Ectodermal cell (in vitro differentiated cells): ENCODE measurements around the gene DTNBP1.

Experiments used
- H3K27ac ChIP-seq: 2 replicates; pipeline ENCODE4 v1.7.0; 2013; ENCODE audit warnings: mild to moderate bottlenecking, low read depth, low read length; ENCODE audit not compliant: insufficient read depth, poor library complexity, severe bottlenecking
- H3K27me3 ChIP-seq: 2 replicates; pipeline ENCODE4 v1.7.0; 2013; ENCODE audit warnings: mild to moderate bottlenecking, low read length; ENCODE audit not compliant: insufficient read depth, control insufficient read depth, poor library complexity, severe bottlenecking
- H3K36me3 ChIP-seq: one replicate; pipeline ENCODE4 v1.7.0; 2013; ENCODE audit warnings: low read length; ENCODE audit not compliant: control insufficient read depth, insufficient read depth
- H3K4me1 ChIP-seq: one replicate; pipeline ENCODE4 v1.7.0; 2013; ENCODE audit warnings: low read length; ENCODE audit not compliant: control insufficient read depth, insufficient read depth
- H3K4me3 ChIP-seq: 2 replicates; pipeline ENCODE4 v1.7.0; 2013; ENCODE audit warnings: low read depth, low read length, control low read depth; ENCODE audit not compliant: insufficient read depth
- H3K9me3 ChIP-seq: 2 replicates; pipeline ENCODE4 v1.7.0; 2013; ENCODE audit warnings: mild to moderate bottlenecking, low read length, moderate library complexity; ENCODE audit not compliant: control insufficient read depth
- WGBS, 2 experiments: methylation state at CpG; one replicate each; pipeline ENCODE4 v1.1.7; 2013; ENCODE audit warnings: missing lambda C conversion rate in 2 of 2; 5-methylcytosine and 5-hydroxymethylcytosine counted together

Gene DTNBP1

DNA sequence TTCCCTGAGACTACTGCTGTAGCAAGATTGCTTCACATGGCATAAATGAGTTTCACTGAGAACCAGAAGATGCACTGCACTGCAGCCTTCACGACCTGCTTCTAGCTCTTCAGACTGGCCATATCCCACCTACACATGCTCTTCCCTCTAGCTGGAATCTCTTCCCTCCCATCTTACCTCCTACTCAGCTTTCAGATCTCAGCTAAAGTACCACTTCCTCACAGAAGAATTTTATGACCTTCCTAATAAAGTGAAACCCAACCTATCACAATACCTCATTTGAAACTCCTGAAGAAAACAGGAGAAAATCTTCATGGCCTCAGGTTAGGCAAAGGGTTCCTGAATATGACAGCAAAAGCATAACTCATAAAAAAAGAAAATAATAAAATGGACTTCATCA is 99.9 kb downstream of the DTNBP1 start:
- H3K9me3 ChIP-seq: no peaks in the 10 kb centered on the region
- WGBS, 2 experiments: 89 to 90% methylated on average over 1 of the region's 1 CpG

DNA sequence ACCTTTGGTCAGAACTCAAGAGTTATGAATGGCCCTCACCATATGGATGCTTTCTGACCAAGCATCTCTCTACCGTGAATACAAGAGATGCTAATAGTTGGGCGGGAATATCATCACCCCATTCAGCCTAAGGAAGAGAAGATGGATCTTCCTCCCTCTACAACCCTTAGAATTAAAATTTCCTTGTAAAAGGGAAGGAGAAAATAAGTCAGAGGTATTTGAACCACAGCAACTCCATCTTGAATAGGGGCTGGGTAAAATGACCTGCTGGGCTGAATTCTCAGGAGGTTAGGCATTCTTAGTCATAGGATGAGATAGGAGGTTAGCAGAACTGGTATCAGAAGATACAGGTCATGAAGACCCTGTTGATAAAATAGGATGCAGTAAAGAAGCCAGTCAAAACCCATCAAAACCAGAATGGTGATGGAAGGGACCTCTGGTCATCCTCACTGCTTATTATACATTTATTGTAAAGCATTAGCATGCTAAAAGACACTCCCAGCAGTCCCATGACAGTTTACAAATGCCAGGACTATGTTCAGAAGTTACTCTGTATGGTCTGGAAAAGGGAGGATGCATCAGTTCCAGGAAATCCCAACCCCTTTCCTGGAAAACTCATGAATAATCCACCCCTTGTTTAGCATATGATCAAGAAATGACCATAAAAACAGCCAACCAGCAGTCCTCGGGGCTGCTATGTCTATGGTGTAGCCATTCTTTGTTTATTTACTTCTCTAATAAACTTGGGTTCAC is 101.2 kb downstream of the DTNBP1 start:
- no peak overlapping the region for H3K27ac ChIP-seq
- H3K4me3 ChIP-seq: no peak overlapping the region
- H3K27me3 ChIP-seq: no peaks in the 10 kb centered on the region
- H3K9me3 ChIP-seq: no peaks in the 10 kb centered on the region
- H3K36me3 ChIP-seq: no peaks in the 10 kb centered on the region
- H3K4me1 ChIP-seq: no peaks in the 10 kb centered on the region
- 98 to 100% methylated on average over 2 to 3 of the region's 3 CpGs for WGBS, 2 experiments

More for the DNA sequence above, 99.9 kb downstream of the DTNBP1 start:
- Histone ChIP-seq H3K4me3 (no peak overlapping the region), H3K27me3 (no peaks in the 10 kb centered on the region), H3K4me1 (no peaks in the 10 kb centered on the region), H3K27ac (no peak overlapping the region), H3K36me3 (no peaks in the 10 kb centered on the region)

DNA sequence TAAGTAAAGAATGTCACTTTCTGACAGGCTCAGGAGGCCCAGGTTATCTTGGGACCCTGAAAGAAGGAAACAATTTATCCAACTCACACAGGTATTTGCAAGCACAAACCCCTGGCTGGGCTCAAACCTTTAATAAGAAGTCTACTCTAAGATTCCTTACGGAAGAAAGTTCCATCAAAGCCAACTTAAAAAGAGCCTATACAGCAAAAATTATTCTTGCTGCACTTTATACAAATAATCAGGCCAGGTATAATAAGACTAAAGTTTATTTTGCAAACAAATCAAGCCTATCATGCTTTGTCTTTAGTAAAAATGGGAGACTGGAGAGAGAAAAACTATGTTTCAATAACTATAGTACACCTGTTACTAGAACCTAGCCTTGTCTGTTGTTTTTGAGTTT is 102.1 kb downstream of the DTNBP1 start:
- Histone ChIP-seq H3K4me1 (no peaks in the 10 kb centered on the region), H3K4me3 (no peak overlapping the region), H3K9me3 (no peaks in the 10 kb centered on the region), H3K36me3 (no peaks in the 10 kb centered on the region), H3K27ac (no peak overlapping the region), H3K27me3 (no peaks in the 10 kb centered on the region)
- 88 to 96% methylated on average over 1 of the region's 1 CpG for WGBS, 2 experiments

DNA sequence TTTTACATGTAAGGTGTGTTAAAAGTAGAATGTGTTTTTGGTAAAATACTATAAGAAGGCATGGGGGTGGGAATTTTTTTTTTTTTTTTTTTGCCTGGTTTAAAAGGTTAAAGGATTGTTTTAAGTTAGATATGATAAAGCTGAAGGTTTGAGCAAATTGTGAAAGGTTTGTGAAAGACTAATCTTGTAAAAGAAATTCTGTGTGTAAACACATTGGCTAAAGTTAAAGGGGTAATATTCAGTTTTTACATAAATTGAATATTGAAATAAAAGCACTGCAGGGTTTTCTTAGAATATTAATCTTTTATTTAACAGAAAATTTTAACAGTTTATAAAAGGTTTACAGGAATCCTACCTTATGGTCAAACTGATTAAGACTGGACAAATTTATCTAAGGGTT is 105.7 kb downstream of the DTNBP1 start:
- Histone ChIP-seq H3K27me3 (no peaks in the 10 kb centered on the region), H3K9me3 (no peaks in the 10 kb centered on the region), H3K27ac (no peak overlapping the region), H3K4me3 (no peak overlapping the region), H3K36me3 (no peaks in the 10 kb centered on the region), H3K4me1 (no peaks in the 10 kb centered on the region)

DNA sequence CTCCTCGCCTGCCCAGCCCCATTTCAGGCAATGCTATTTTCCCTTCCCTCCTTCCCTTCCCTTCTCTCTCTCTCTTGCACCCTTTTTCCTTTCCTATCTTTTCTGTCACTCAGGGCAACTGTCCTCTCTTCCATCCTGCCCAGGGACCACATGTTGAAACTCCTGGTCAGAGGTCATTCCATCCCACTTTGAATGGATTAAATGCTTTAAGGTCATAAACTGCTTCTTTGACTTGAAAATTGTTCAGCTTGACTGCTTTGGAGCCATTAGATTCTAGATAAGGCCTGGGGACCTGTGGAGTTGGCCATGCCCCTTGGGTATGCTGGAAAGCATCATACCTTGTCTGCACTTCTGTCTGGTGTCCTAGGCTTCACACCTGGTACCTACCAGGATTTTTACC is 106.1 kb downstream of the DTNBP1 start:
- Histone ChIP-seq H3K4me1 (no peaks in the 10 kb centered on the region), H3K9me3 (no peaks in the 10 kb centered on the region), H3K4me3 (no peak overlapping the region), H3K36me3 (no peaks in the 10 kb centered on the region), H3K27ac (no peak overlapping the region), H3K27me3 (no peaks in the 10 kb centered on the region)
- 91 to 92% methylated on average over 1 of the region's 1 CpG for WGBS, 2 experiments

DNA sequence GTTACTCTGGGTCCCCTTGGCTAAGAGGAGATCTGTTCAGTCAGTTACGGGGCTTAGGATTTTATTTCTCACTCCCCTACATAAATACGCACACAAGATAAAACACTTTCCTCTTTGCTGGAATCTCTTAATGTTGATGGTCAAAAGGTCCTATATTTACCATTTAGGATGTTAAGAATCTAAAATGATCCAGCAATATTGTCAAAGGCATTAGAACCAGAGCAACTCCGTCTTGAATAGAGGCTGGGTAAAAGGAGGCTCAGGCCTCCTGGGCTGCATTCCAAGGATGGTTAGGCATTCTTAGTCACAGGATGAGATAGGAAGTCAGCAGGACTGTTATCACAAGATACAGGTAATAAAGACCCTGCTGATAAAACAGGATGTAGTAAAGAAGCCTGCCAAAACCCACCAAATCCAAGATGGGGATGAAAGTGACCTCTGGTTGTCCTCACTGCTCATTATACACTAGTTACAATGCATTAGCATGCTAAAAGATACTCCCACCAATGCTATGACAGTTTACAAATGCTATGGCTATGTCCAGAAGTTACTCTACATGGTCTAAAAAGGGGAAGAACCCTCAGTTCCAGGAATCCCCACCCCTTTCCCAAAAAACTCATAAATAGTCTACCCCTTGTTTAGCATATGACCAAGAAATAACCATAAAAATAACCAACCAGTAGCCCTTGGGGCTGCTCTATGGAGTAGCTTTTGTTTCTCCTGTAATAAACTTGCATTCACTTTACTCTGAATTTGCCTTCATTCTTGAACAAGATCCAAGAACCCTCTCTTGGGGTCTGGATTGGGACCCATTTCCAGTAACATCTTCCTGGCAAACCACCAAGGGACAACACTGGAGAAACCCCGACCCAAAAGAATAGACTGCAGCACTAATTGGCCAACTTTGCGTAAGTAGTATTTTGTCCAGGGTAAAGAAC is 107.5 kb downstream of the DTNBP1 start:
- Histone ChIP-seq H3K4me3 (no peak overlapping the region), H3K27me3 (no peaks in the 10 kb centered on the region), H3K4me1 (peaks cover 3% of the 10 kb centered on the region), H3K27ac (no peak overlapping the region), H3K9me3 (no peaks in the 10 kb centered on the region), H3K36me3 (no peaks in the 10 kb centered on the region)
- WGBS, 2 experiments: 90 to 95% methylated on average over 5 of the region's 5 CpGs

DNA sequence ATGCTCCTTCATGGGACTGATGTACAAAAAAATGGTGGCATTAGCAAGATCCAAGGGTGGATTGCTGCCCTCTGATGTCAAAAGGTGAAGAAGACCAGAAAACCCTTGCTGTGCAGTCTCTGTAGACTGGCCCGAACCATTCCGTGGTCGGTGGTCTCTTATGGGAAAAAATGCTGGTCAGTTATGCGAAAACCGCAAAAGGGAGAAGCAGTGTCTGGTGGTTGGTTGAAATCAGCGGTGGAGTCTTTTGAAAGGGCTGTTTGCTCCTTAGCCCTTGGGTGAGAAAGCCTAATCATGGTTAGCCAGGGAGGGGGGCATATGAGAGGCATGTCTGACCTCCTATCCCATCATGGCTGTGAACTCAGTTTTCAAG is 108.1 kb downstream of the DTNBP1 start:
- 95 to 98% methylated on average over 6 of the region's 6 CpGs for WGBS, 2 experiments
- Histone ChIP-seq H3K9me3 (no peaks in the 10 kb centered on the region), H3K27ac (no peak overlapping the region), H3K4me3 (no peak overlapping the region), H3K36me3 (no peaks in the 10 kb centered on the region), H3K27me3 (no peaks in the 10 kb centered on the region), H3K4me1 (peaks cover 3% of the 10 kb centered on the region)

DNA sequence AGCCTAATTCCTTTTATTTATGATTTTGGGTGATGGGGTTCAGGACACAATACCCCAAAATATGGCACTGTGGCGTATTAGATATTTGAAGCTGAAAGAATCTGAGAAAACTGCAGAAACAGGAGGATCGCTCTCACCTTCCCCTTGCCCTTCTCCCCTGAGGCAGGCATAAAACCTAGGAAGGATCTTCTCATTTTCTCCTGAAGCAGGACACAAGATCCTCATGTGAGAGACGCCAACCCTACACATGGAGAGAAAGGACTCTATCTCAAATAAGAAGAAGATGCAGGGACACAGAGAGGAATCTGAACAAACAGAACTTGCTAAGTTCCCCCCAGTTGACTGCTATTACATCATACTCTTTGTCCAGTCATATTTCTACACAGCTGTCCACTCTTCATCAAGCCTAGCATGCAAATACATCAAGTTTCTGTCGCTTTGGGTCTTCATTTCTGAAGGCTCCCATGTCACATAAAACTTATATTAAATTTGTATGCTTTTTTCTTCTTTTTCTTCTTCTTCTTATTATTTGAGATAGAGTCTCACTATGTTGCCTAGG is 109.0 kb downstream of the DTNBP1 start:
- Histone ChIP-seq H3K27ac (no peak overlapping the region), H3K4me3 (no peak overlapping the region), H3K36me3 (no peaks in the 10 kb centered on the region), H3K4me1 (peaks cover 3% of the 10 kb centered on the region), H3K9me3 (no peaks in the 10 kb centered on the region), H3K27me3 (no peaks in the 10 kb centered on the region)
- WGBS, 2 experiments: 75 to 80% methylated on average over 4 of the region's 4 CpGs

DNA sequence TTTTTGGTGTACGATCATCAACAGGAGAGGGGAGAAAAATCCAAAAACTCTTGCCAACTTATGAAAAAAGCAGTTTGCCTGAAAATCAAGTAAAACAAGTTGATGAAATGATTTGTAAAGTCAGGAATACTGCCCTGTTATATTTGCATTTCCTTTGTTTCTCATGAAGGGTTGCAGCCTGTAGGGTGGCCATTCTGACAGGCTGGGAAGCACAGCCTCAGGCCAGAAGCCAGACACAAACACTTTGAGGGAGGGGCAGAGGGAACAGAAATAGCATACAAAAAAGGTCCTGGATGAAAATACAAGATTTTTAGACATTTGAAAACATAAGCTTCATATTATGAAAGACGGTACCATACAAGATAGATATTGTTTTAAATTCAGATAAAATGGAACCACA is 109.8 kb downstream of the DTNBP1 start:
- Histone ChIP-seq H3K9me3 (no peaks in the 10 kb centered on the region), H3K4me1 (peaks cover 3% of the 10 kb centered on the region), H3K27me3 (no peaks in the 10 kb centered on the region), H3K4me3 (no peak overlapping the region), H3K36me3 (no peaks in the 10 kb centered on the region), H3K27ac (no peak overlapping the region)
- 60 to 100% methylated on average over 1 to 2 of the region's 2 CpGs for WGBS, 2 experiments

DNA sequence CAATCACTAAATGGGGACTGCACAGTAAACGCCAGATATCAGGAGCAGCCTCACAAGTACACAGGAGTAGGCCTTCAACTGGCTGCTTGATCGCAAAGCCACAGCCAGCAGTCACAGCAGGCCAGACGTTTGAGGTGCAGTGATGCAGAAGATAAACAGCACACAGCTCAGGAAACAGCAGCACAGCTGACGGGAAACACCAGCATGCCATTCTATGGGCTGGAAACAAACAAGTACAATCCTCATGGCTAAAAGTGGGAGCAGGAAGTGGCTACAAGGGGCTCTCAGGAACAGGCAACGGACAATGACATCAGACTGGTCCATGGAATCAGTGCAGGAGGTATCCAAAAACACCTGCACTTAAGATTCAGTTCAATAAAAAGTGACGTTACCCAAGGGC is 111.0 kb downstream of the DTNBP1 start:
- Histone ChIP-seq H3K27ac (no peak overlapping the region), H3K36me3 (no peaks in the 10 kb centered on the region), H3K9me3 (no peaks in the 10 kb centered on the region), H3K27me3 (no peaks in the 10 kb centered on the region), H3K4me1 (peaks cover 3% of the 10 kb centered on the region), H3K4me3 (no peak overlapping the region)
- WGBS, 2 experiments: 61 to 64% methylated on average over 6 of the region's 6 CpGs
